GM04503 (cell line): ENCODE measurements around the gene TDP1.
"Not testable (repeated sequence)": the region's sequence is repeated elsewhere in the genome, so short reads cannot be mapped to it uniquely, and the experiment has no call there.

Source experiments
- DNase-seq: peaks from one replicate; pipeline ENCODE4 v3.0.0-alpha.2; 2012; ENCODE audit warnings: low read depth

Gene TDP1

DNA sequence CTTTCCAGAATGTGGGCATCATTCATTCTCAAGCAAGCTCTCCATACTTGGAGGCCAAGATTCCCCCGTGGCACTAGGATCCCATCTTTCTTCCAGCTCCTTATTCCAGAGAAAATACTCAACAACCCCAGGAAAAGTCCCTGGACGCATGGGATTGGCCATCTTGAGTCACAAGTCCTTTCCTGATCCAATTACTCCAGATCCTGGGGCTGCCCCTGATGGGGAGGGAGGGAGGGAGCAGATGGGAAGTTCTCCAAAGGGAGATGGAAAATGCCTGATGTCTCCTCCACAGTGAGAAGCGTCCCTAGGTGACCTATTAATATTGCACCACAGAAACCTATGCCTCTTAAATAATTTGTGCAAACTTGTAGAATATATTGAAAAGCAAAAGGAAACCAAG, 93.7 kb downstream of the TDP1 start:
- DNase-seq, result no peak

DNA sequence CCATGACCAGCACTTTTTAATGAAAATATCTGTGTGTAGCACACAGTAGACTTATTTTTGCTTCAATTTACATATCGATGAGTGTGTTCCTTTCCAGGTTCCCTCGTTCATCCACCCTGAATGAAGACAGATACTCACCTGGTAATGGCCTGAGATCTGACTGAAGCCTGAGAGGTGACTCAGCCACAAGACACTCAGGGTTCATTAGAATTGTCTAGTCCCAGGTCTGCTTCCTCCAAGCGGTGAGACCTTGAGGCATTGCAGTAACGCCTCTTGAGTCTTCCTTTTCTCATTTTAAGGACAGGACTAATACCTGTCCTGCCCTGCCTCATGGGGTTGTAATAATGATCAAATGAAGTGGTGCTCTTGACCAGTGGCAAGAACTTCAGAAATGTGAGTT, 94.5 kb downstream of the TDP1 start:
- DNase-seq, result no peak

DNA sequence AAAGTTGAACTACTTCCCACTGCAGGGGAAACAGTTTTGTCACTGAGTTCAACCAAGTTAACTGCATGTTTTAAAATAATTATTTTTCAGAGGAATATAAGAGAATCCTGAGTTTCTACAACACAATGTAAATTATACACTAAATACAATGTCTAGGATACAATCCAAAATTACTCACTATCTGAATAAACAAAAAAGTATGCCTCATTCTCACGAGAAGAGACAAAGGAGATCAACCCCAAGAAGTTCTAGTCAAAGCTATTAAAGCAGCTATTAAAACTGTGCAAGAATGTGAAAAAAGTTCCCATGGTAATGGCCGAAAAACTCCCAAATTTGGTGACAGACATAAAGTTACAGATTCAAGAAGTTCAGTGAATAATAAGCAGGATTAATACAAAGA, 97.3 kb downstream of the TDP1 start:
- peak; percentile 45 for DNase-seq

GRCh38 chr14:90054803-90055202, 99.1 kb downstream of the TDP1 start:
- no peak for DNase-seq

- no peak for DNase-seq
These were observed 101.1 kb downstream of the TDP1 start for GRCh38 chr14:90056826-90057225.

DNA sequence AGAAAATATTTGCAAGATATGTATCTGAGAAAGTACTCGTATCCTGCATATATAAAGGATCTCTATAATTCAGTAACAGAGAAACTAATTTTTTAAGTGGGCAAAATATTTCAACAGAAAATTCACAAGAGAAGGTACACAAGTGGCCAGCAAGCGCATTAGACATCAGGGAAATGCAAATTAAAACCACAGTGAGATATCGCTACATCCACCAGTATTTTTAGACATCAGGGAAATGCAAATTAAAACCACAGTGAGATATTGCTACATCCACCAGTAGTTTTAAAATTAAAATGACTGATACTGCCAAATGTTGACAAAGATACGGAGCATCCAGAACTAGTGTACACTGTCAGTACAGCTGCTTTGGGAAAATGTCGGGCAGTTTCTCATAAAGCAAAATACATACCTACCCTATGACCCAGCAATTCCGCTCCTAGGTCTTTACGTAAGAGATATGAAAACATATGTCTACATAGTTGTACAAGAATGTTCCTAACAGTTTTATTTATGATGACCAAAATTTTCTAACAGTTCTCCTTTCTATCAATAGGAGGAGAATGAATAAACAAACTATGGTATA, 103.2 kb downstream of the TDP1 start:
- DNase-seq, result no peak

- no peak for DNase-seq
These were observed 104.7 kb downstream of the TDP1 start for GRCh38 chr14:90060312-90060964.

DNA sequence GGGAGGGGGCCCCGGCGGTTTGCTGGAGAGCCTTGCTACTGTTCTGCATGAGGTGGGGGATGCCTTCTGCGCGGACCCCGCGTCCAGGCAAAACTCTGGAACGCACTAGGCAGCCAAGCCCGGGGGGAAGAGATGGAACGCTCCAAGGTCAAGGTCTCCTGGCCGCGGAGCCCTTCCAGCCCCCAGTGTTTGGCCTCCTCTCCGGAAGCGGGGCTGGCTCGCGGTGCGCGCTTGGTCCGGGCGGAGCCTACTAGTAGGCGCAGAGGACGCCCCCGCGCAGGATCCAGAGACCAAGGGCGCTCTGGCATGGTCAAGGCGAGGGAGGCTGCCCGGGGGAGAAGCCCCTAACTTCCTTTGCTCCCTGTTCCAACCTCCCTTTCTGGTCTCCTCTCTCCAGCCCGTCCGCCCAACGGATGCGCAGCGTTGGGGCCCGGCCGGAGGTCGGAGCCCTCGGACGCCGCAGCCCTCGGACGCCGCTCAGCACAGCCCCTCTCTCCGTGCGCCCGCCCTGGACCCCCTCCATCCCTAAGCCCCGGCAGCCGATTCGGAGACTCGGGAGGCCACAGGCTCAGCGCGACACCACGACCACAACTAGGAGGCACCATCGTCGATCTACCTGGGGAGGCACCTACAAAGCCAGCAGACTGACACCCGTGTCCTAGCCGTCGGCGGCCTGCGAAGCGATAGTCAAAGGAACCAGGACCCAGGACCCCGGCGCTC, 105.4 kb downstream of the TDP1 start:
- no peak for DNase-seq

DNA sequence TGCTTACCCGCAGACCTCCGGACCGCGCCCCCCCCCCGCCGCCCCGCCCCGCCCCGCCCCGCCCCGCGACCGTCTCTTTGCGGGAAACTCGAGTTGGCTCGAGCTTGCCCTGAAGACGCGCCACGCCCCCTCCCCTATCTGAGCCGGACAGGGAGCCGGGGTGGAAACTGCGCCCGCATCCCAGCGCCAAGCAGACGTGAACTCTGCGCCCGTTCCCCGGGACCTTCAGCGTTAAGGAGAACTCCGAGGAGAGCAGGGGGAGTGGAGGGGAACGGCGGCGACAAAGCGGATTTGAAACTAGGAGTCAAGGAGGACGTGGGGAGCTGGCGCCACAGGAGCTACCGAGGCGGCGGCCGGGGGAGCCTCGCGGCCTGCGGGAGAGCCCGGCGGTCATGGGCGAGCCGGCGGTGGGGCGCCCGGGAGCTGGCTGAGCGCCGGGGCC, 106.0 kb downstream of the TDP1 start, which contains the start of gene KCNK13:
KCNK13 (plus strand) TSS at position 310 of the 442 bp plus-strand sequence. CDS start 212 bp downstream, outside the sequence.
- no peak for DNase-seq

DNA sequence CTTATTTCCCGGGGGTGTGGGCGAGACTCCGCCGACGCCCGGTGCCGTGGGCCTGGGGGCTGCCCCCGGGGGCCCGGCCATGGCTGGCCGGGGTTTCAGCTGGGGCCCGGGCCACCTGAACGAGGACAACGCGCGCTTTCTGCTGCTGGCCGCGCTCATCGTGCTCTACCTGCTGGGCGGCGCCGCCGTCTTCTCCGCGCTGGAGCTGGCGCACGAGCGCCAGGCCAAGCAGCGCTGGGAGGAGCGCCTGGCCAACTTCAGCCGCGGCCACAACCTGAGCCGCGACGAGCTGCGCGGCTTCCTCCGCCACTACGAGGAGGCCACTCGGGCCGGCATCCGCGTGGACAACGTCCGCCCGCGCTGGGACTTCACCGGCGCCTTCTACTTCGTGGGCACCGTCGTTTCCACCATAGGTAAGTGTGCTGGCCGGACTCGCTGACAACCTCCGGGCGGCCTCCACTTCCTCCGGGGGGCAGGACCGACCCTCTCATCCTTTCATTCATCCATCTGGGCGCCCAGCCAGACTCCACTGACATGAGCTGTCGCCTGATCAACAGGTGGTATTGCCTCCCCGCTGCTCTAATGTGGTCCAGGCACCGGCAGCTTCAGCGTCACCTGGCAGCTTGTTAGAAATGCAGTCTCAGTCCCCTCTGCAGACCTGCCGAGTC, 106.5 kb downstream of the TDP1 start:
- no peak for DNase-seq

DNA sequence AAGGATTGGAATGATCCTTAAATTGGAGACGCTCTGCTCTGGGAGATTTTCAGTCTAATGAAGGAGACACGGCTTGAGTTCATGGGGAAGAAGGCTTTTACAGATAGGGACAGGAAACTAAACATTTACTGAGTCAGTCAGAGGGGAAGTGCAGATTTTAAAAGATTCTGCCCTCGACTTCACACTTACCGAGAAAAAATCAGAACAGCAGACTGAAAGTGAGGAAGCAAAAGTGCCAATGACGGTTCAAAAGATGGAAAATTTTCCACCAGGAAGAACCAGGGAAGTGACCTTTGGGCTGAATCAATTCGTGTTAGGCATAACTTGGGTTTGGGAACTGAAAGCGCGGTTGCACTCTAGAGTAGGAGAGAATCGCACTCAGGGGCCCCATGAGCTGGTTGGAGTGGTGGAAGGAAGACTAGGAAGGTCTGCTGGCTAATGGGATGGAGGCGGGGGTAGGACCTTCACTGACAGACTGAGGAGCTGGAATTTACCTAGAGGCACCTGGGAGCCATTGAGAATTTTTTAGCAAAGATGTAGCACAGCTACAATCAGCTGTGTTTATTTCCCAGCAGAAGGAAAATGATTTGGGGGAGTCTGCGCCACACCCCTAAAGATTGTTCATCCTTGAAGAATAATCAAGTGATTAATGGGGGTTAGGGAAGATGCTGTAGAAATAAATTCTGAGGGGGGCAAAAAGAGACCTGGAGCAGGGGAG, 107.3 kb downstream of the TDP1 start:
- DNase-seq, result no peak

DNA sequence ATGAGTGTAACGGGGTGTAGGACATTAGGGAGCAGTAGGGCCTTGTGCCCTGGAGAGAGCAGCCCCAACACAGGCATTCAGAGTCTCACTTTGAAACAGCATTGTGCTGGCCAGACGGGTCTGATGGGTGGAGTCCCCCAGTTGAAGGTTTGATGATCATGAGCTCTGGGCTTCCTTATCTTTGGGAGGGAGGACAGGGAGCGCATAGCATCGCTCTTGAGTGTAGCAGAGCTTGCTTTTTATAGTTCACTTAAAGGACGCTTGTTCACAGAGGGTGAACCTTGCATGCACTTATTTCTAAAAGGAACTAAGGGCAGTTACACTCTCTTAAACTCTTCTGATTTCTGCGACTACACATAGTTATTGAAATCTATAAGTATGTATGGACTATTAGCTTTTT, 116.6 kb downstream of the TDP1 start:
- no peak for DNase-seq

DNA sequence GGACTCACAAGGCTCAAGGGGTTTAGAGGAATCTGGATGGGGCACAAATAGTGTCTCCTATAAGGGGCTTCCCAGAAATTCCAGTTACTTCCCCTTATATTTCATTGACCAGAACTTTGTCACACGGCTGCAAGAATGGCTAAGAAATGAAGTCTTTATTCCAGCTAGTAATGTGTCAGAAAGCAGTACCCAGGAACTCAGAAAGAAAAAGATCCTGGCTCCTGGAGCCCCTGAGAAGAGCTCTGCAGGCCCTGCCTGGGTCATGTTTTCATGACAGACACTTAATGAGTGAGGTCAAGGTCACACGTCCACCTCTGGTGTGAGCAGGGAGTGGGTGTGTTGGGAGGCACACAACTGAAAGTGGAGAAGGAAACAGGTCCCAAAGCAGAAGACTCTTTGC, 123.8 kb downstream of the TDP1 start:
- DNase-seq, result no peak

GRCh38 chr14:90087433-90087832, 131.7 kb downstream of the TDP1 start:
- DNase-seq, result no peak

- DNase-seq, result no peak
These were observed 132.4 kb downstream of the TDP1 start for GRCh38 chr14:90088176-90088575.

DNA sequence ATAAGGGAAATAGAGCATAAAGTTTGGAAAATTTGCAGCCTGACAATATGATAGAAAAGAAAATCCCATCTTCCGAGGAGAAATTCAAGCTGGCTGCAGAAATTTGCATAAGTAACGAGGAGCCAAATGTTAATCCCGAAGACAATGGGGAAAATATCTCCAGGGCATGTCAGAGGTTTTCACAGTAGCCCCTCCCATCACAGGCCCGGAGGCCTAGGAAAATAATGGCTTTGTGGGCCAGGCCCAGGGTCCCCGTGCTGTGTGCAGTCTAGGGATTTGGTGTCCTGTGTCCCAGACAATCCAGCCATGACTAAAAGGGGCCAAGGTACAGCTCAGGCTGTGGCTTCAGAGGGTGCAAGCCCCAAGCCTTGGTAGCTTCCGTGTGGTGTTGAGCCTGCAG, 133.8 kb downstream of the TDP1 start:
- not testable (repeated sequence) for DNase-seq

DNA sequence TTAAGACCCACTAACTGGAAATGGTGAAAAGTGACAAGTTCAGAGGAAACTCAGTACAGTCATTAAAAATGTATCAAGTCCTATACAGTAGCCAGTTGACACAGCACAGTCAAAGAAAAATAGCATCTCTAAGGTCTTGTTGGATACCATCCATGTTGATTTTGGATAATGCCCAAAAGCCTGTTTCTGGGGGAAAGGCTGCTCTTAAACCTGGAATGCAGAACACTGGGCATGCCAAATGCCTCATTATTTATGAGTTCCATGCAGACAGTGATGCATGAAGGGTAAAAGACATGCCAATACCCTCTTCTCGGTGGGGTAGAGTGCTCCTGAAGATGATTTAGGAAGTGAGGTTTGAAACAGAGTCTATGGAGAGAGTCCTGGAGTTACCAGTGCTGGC, 135.7 kb downstream of the TDP1 start:
- DNase-seq, result no peak

GRCh38 chr14:90093942-90094595, 138.3 kb downstream of the TDP1 start:
- no peak for DNase-seq
